HG03103 (cell line): ENCODE results near the gene ANKRD40.
"Not testable (repeated sequence)": the region's sequence is repeated elsewhere in the genome, so short reads cannot be mapped to it uniquely, and the experiment has no call there.

Experiments
- ATAC-seq: cut with Tn5 transposase; IDR thresholded peaks from one replicate; pipeline ENCODE4 v1.9.1; 2021; ENCODE audit warnings: low read depth; ENCODE audit not compliant: unreplicated experiment

ANKRD40 gene

GRCh38 chr17:50687200-50688066 is 20.3 kb downstream of the ANKRD40 start:
- ATAC-seq: no peak

- ATAC-seq: no peak
Observed at GRCh38 chr17:50686494-50687199, 21.1 kb downstream of the ANKRD40 start.

GRCh38 chr17:50685691-50686493 is 21.8 kb downstream of the ANKRD40 start:
- ATAC-seq: no peak

GRCh38 chr17:50685334-50685665 is 22.4 kb downstream of the ANKRD40 start:
- no peak for ATAC-seq

DNA sequence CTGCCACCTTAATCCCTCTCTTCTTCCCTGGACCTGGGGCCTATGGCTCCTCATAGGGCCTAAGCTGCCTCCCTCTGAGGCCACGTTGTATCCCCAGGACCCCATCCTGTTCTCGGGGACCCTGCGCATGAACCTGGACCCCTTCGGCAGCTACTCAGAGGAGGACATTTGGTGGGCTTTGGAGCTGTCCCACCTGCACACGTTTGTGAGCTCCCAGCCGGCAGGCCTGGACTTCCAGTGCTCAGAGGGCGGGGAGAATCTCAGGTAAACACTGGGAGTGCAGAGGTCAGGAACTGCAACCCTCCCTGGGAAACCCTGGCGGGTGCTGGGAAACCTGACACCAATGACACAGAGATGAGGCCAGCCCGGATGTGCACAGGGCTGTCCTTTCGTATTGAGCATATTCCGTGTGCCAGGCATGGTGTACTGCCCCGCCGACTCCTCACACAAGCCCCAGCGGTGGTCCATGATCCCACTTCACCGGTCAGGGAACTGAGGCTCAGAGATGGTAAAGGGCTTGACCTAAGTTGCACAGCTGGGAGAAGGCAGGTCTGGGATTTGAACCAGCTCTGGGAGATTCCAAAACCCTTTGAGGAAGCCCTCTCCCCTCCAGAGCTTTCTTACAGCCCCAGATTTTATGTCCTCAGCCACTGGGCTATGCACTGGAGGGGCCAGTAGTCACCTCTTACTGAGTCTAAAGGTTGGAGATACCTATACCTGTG is 22.9 kb downstream of the ANKRD40 start:
- ATAC-seq: no peak

GRCh38 chr17:50684288-50684611 is 23.5 kb downstream of the ANKRD40 start:
- no peak for ATAC-seq

DNA sequence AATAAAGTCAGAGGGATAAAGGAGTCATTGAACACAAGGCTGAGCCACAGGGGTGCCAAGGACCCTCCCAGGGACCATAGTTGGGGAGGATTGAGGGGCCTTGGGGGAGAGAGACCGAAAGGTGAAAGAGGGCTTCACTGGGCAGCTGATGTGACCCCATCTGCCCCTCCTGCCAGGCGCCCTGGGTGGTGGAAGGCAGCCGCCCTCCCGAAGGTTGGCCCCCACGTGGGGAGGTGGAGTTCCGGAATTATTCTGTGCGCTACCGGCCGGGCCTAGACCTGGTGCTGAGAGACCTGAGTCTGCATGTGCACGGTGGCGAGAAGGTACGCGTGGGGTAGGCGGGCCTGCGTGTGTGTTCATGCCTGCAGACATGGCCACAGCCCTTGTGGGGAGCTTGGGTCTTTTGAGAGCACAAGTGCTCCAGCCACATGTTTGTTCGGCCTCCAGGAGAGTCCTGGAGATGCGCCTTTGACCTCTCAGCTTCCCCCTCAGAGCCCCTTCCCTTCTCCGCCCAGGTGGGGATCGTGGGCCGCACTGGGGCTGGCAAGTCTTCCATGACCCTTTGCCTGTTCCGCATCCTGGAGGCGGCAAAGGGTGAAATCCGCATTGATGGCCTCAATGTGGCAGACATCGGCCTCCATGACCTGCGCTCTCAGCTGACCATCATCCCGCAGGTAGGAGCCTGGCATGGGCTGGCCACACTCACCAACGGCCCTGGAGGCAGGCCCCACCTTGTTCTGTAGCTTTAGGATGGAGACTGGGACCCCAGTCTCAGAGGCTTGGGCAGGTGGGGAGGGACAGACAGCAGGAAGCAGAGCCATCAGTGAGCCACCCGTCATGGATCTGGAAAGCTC is 24.1 kb downstream of the ANKRD40 start:
- no peak for ATAC-seq

DNA sequence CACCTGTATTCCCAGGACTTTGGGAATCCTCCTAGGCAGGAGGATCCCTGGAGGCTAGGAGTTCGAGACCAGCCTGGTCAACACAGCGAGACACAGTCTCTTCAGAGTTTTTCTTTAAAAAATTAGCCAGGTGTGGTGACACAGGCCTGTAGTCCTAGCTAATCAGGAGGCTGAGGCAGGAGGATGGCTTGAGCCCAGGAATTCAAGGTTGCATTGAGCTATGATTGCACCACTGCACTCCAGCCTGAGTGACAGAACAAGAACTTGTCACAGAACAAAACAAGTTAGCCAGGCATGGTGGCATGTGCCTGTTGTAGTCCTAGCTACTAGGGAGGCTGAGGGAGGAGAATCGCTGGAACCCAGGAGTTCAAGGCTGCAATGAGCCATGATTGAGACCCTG is 24.8 kb downstream of the ANKRD40 start:
- no peak for ATAC-seq

DNA sequence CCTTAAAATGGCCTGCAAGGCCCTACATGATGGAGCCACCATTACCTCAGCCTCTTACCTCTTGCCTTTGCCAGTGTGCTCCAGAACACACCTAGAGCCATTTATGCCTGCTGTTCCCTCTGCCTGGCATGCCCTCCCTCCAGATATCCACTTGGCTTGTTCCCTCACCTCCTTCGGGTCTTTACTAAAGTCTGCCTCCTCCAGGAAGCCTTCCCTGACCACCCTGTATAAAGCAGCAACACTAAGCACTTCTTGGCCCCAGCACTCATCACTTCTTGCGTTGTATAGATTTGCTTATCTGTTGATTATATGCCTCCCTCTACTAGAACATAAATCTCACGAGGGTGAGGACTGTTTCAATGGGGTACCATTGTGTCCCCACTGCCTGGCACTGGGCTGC is 25.3 kb downstream of the ANKRD40 start:
- ATAC-seq: no peak

- ATAC-seq: no peak
Observed at GRCh38 chr17:50681263-50682200, 26.2 kb downstream of the ANKRD40 start.

- not testable (repeated sequence) for ATAC-seq
Observed at GRCh38 chr17:50680543-50681262, 27.0 kb downstream of the ANKRD40 start.

DNA sequence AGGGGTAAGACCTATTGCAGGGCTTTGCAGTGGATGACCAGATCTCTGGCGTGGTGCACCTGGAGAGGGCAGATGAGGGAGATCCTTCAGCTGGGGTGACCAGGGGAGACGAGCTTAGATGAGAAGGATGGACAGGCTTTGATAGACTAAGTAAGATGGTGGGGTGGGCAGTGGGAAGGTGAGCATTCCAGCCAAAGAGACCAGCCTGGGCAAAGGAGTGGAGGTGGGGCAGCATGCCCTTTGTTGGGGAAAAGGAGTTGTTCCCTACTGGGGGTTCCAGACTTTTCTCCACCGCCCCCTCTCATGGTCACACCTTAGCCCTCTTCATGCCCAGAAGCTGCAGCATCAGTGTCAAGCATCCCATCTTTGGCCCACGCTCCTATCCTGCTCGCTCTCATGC is 27.6 kb downstream of the ANKRD40 start:
- no peak for ATAC-seq

- ATAC-seq: no peak
Observed at GRCh38 chr17:50679008-50679544, 28.6 kb downstream of the ANKRD40 start.

DNA sequence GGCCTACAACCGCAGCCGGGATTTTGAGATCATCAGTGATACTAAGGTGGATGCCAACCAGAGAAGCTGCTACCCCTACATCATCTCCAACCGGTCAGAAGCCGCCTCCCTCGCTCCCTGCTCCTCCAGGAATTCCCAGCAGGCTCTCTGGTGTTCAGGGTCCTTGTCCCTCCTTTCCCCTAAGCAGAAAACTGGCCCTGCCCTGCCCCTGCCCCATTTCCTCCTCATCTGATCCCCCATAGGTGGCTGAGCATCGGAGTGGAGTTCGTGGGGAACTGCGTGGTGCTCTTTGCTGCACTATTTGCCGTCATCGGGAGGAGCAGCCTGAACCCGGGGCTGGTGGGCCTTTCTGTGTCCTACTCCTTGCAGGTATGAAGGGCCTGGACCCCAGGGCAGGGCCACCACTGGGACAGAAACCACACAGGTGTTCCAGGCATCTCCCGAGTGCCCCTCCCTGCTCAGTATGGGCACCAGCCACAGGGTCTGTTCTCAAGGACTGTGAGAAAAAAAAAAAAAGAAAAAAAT is 29.8 kb downstream of the ANKRD40 start:
- no peak for ATAC-seq

DNA sequence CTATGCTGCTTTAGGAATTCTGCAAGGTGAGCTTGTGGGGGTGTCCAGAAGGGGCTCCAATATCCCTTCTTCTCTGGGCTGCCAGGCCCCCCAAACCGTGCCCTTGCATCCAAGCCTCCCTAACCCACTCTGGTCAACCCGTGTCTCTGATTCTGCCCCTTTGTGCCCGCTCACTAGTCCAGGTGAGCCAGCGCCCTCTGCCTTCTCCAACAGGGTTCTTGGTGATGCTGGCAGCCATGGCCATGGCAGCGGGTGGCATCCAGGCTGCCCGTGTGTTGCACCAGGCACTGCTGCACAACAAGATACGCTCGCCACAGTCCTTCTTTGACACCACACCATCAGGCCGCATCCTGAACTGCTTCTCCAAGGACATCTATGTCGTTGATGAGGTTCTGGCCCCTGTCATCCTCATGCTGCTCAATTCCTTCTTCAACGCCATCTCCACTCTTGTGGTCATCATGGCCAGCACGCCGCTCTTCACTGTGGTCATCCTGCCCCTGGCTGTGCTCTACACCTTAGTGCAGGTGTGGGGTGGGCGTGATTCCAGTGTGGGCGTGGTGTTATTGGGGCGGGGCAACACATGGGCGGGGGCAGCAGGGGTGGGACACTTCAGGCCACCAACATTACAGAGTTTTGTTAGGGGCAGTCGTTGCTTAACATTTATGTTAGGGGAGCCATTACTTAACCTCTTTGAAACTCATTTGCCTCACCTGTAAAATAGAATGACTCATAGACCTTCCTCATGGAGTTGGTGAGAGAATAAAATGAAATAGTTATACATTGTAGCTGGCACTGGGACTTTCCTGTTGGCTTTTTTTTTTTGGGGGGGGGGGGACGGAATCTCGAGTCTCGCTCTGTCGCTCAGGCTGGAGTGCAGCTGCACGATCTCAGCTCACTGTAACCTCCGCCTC is 31.4 kb downstream of the ANKRD40 start:
- ATAC-seq: no peak

DNA sequence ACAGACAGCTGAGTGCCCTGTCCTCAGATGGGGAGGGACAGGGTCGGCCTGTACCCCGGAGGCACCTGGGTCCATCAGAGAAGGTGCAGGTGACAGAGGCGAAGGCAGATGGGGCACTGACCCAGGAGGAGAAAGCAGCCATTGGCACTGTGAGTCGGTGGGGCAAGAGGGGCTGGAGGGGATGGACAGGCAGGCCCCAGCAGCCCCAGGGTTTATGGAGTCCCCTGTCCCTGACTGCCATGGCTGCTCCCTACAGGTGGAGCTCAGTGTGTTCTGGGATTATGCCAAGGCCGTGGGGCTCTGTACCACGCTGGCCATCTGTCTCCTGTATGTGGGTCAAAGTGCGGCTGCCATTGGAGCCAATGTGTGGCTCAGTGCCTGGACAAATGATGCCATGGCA is 32.1 kb downstream of the ANKRD40 start:
- no peak for ATAC-seq

GRCh38 chr17:50675190-50675589 is 32.5 kb downstream of the ANKRD40 start:
- ATAC-seq: no peak
